OCI-LY3 (cell line): ENCODE data around the gene LRRC26.

Experiments
- H2AFZ ChIP-seq: fragments of 200-600, 300-600 bp; shearing (Covaris generic); 2 replicates; pipeline ENCODE4 v1.6.0; 2014; ENCODE audit warnings: antibody characterized with exemption, low read depth, low read length
- H3K27ac ChIP-seq: fragments of 200-600, 300-600 bp; sonication (generic); 2 replicates; pipeline ENCODE4 v1.5.1; 2014; ENCODE audit warnings: mild to moderate bottlenecking, low read length, moderate library complexity, mixed read lengths
- H3K27me3 ChIP-seq: fragments of 200-600, 300-600 bp; sonication (generic); 2 replicates; pipeline ENCODE4 v1.6.1; 2014; ENCODE audit warnings: low read depth, low read length, mixed read lengths
- H3K36me3 ChIP-seq: fragments of 200-600, 300-600 bp; sonication (generic); replicated peaks from 2 replicates; pipeline ENCODE3; 2014; ENCODE audit warnings: low read depth, low read length, mixed read lengths
- H3K4me1 ChIP-seq: fragments of 300-600, 200-600 bp; sonication (generic); 2 replicates; pipeline ENCODE4 v1.6.1; 2014; ENCODE audit warnings: low read length, mixed read lengths
- H3K4me2 ChIP-seq: fragments of 200-600, 300-600 bp; sonication (generic); 2 replicates; pipeline ENCODE4 v1.6.1; 2014; ENCODE audit warnings: low read length, mixed read lengths
- H3K4me3 ChIP-seq: fragments of 300-600, 200-600 bp; sonication (generic); 2 replicates; pipeline ENCODE4 v1.5.1; 2014; ENCODE audit warnings: antibody characterized with exemption, mild to moderate bottlenecking, low read length, moderate library complexity
- H3K79me2 ChIP-seq: fragments of 300-600, 200-600 bp; shearing (Covaris generic); 2 replicates; pipeline ENCODE4 v1.6.1; 2014; ENCODE audit warnings: mild to moderate bottlenecking, low read length, mixed read lengths
- H3K9ac ChIP-seq: fragments of 300-600, 200-600 bp; shearing (Covaris generic); 2 replicates; pipeline ENCODE4 v1.6.0; 2014; ENCODE audit warnings: mild to moderate bottlenecking, low read length, moderate library complexity
- H3K9me3 ChIP-seq: fragments of 200-600, 300-600 bp; shearing (Covaris generic); 2 replicates; pipeline ENCODE4 v1.6.1; 2014; ENCODE audit warnings: low read length, mixed read lengths; ENCODE audit not compliant: insufficient read depth
- H4K20me1 ChIP-seq: fragments of 200-600, 300-600 bp; sonication (generic); 2 replicates; pipeline ENCODE4 v1.6.1; 2016; ENCODE audit warnings: low read length, mixed read lengths; ENCODE audit not compliant: insufficient read depth
- CTCF ChIP-seq: fragments of 200-600, 300-600 bp; sonication (generic); IDR thresholded peaks from 2 replicates; pipeline ENCODE4 v1.5.1; 2014; ENCODE audit warnings: antibody characterized with exemption, low read length, low read depth
- EZH2phosphoT487 ChIP-seq: fragments of 200-600 bp; shearing (Covaris generic); IDR thresholded peaks from 2 replicates; pipeline ENCODE4 v1.6.1; 2018; ENCODE audit warnings: antibody characterized with exemption, mixed run types, low read depth

LRRC26 gene

DNA sequence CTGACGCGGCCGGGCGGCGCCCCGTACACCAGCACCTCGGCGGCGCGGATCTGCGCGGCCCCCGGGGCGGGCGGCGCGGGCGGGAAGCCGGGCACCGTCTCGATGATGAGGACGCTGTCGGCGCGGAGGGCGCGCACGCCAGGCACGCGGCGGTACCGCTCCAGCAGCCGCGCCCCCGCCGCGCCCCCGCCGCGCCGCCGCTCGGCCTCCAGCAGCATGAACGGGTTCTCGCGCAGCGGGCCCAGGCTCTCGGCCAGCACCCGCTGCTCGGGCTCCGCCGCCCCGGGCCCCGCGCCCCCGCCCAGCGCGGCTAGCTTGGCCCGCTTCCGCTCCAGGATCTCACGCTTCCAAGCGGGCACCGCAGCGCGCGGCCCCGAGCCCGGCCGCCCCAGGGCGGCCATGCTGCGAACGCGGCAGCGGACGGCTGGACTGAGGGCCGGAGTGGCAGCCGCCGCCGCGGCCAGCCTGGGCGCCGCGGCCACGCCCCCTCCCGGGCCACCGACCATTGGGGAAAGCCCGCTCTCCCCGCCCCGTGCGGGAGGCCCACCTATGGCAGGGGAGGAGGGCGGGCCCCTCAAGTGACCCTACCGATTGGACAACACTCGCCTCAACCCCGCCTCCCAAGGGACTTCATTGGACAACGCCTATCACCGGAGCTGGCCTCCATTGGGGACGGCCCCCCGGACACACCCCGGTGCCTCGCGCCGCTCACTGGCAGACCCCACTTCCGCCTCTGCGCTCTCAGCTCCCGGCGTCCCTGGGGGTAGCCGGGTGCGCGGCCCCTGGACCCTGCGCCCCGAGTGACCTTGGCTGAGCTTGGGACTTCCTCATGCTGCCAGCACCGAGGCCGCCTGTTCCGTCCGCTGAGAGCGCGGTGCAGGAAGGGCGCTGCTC, 30.7 kb upstream of the LRRC26 start, which contains the start of gene TPRN:
Gene TPRN (minus strand): TSS at position 431 of the 894 bp plus-strand sequence. CDS start 30 bp downstream, at position 401.
- Histone ChIP-seq H3K36me3 (no peaks in the 10 kb centered on the region), H3K9ac (peak within 1 kb of the TSS; percentile 76), H4K20me1 (no peaks in the 10 kb centered on the region; the same call in 1 of the 2 replicates), H3K27me3 (no peaks in the 10 kb centered on the region), H3K9me3 (no peaks in the 10 kb centered on the region), H3K4me3 (peak within 1 kb of the TSS; percentile 86), H3K79me2 (peaks cover 41% of the 10 kb centered on the region), H3K4me2 (peak within 1 kb of the TSS; percentile 91), H3K27ac (peak within 1 kb of the TSS; percentile 60), H3K4me1 (peaks cover 26% of the 10 kb centered on the region), H2AFZ (no peak within 1 kb of the TSS)
- TF ChIP-seq CTCF, result no peak
- no peak for TF ChIP-seq EZH2phosphoT487

DNA sequence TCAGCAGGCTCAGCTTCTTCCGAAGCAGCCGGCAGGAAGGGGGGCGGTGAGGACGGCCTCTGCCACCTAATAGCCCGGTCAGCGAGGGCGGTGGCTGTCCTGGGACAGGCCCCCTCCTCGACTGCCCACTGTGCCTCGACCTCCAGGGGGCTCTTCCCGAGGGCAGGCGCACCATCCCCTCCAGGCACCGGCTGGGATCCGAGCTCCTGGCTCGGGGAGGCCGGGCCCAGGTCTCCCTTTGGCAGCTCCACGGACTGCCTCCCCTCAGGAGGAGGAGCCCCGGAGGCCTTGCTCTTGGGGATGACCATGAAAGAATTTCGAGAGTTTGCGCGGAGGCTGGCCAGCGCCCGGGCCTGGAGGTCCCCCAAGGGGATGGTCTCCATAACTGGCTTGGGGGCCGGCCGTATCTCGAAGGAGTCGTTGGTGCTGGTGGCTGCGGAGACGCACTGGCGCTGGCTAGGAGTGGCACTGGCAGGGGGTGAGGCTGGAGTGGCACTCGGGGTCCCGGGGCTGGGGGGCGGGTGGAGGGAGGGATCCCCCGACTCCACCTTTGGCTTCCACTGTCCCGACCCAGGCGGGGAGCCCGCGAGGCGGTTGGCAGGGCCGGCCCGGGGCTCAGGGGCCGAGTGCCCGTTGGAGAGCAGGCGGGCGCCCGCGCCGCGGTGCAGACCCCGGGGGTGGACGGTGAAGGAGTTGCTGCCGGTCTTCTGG, 29.7 kb upstream of the LRRC26 start:
- Histone ChIP-seq H2AFZ (no peak overlapping the region), H3K36me3 (no peaks in the 10 kb centered on the region), H3K4me1 (peaks cover 24% of the 10 kb centered on the region), H3K27ac (no peak overlapping the region), H4K20me1 (no peaks in the 10 kb centered on the region; the same call in 1 of the 2 replicates), H3K79me2 (peaks cover 32% of the 10 kb centered on the region), H3K9me3 (no peaks in the 10 kb centered on the region), H3K4me2 (peak overlapping the region; percentile 78), H3K4me3 (peak overlapping the region; percentile 76), H3K27me3 (no peaks in the 10 kb centered on the region), H3K9ac (peak overlapping the region; percentile 49)
- TF ChIP-seq CTCF, result no peak
- TF ChIP-seq EZH2phosphoT487, result no peak

GRCh38 chr9:137198902-137199283, 29.0 kb upstream of the LRRC26 start:
- no peak overlapping the region for H3K27ac ChIP-seq
- no peak overlapping the region for H3K4me2 ChIP-seq
- H2AFZ ChIP-seq, result no peak overlapping the region
- no peaks in the 10 kb centered on the region for H4K20me1 ChIP-seq
- H3K4me3 ChIP-seq, result no peak overlapping the region
- no peak for TF ChIP-seq EZH2phosphoT487
- TF ChIP-seq CTCF, result no peak
- H3K79me2 ChIP-seq, result peaks cover 25% of the 10 kb centered on the region
- no peaks in the 10 kb centered on the region for H3K27me3 ChIP-seq
- no peaks in the 10 kb centered on the region for H3K36me3 ChIP-seq
- no peak overlapping the region for H3K9ac ChIP-seq
- peaks cover 17% of the 10 kb centered on the region for H3K4me1 ChIP-seq
- no peaks in the 10 kb centered on the region for H3K9me3 ChIP-seq
